Measurements from ENCODE around the gene UBE2J2. TPM values are rescaled to one million over a fixed set of nuclear protein-coding genes. Genes with fewer than 3 reads are reported as not detected.

Gene UBE2J2
- total and polyA plus RNA-seq, 2 experiments from 2014 or later, result 47.1 to 70.2 TPM

GRCh38 chr1:1206966-1207531 is 66.6 kb downstream of the UBE2J2 start:
- no peak overlapping the region for H2AFZ ChIP-seq
- no peaks in the 10 kb centered on the region; the same call in 2 of the 3 replicates for H3K9me3 Mint-ChIP-seq
- H3K79me2 ChIP-seq (replicated peaks; ENCODE audit: insufficient read depth), result no peaks in the 10 kb centered on the region
- peaks cover 7% of the 10 kb centered on the region for H3K27me3 Mint-ChIP-seq (ENCODE audit: insufficient read depth, low read depth, poor library complexity)
- ATAC-seq, result peak; percentile 4
- no peaks in the 10 kb centered on the region for H3K4me1 Mint-ChIP-seq
- TF ChIP-seq CTCF (conservative IDR thresholded peaks at IDR 0.05; ENCODE audit: low read depth in 2 of 2), result peak; percentile 10 to 32; a peak in 2 of 4 replicates
- no peak for TF ChIP-seq ZNF114 (CRISPR knock-in tag; IDR thresholded peaks at IDR 0.05)
- H3K36me3 Mint-ChIP-seq (ENCODE audit: low read depth), result no peaks in the 10 kb centered on the region
- peak overlapping the region; percentile 52; the same call in 1 of the 2 replicates for H3K4me3 ChIP-seq
- H3K4me3 Mint-ChIP-seq, result peak overlapping the region; percentile 56
- no peaks in the 10 kb centered on the region for H3F3A ChIP-seq (replicated peaks; ENCODE audit: low read depth)
- no peaks in the 10 kb centered on the region for H3K9me2 ChIP-seq (ENCODE audit: insufficient read depth)
- DNase-seq (ENCODE audit: low spot score), result peak; percentile 31
- H3K36me3 ChIP-seq (ENCODE audit: insufficient read depth), result no peaks in the 10 kb centered on the region
- no peaks in the 10 kb centered on the region for H3K4me1 ChIP-seq (ENCODE audit: insufficient read depth)
- peaks cover 13% of the 10 kb centered on the region; the same call in 1 of the 2 replicates for H3K27me3 ChIP-seq (ENCODE audit: insufficient read depth)
- no peak overlapping the region for H3K27ac Mint-ChIP-seq
- H3K27ac ChIP-seq (ENCODE audit: low read depth), result no peak overlapping the region
- H4K20me1 ChIP-seq (replicated peaks; ENCODE audit: insufficient read depth), result no peaks in the 10 kb centered on the region
- H3K4me2 ChIP-seq, result peak overlapping the region; percentile 76; the same call in 1 of the 2 replicates

GRCh38 chr1:1206376-1206965 is 67.2 kb downstream of the UBE2J2 start, which contains the start of gene TNFRSF18:
TNFRSF18 (minus strand) TSS chr1:1206592; CDS start chr1:1206571, 21 bp downstream.
- Mint-ChIP-seq H3K9me3 (no peaks in the 10 kb centered on the region; the same call in 2 of the 3 replicates), H3K36me3 (ENCODE audit: low read depth) (no peaks in the 10 kb centered on the region), H3K4me1 (no peaks in the 10 kb centered on the region), H3K4me3 (peak within 1 kb of the TSS; percentile 56), H3K27me3 (ENCODE audit: insufficient read depth, low read depth, poor library complexity) (peaks cover 7% of the 10 kb centered on the region), H3K27ac (no peak within 1 kb of the TSS)
- Histone ChIP-seq H3K79me2 (replicated peaks; ENCODE audit: insufficient read depth) (no peaks in the 10 kb centered on the region), H3F3A (replicated peaks; ENCODE audit: low read depth) (no peaks in the 10 kb centered on the region), H3K4me2 (peak within 1 kb of the TSS; percentile 76), H3K4me1 (ENCODE audit: insufficient read depth) (no peaks in the 10 kb centered on the region), H4K20me1 (replicated peaks; ENCODE audit: insufficient read depth) (no peaks in the 10 kb centered on the region), H3K4me3 (peak within 1 kb of the TSS; percentile 52), H3K27ac (ENCODE audit: low read depth) (no peak within 1 kb of the TSS), H3K36me3 (ENCODE audit: insufficient read depth) (no peaks in the 10 kb centered on the region), H3K27me3 (ENCODE audit: insufficient read depth) (peaks cover 13% of the 10 kb centered on the region; the same call in 1 of the 2 replicates), H2AFZ (peak within 1 kb of the TSS; percentile 56), H3K9me2 (ENCODE audit: insufficient read depth) (no peaks in the 10 kb centered on the region)
- ATAC-seq (peak; percentile 67), DNase-seq (ENCODE audit: low spot score) (peak; percentile 68)
- TF ChIP-seq JUNB (IDR thresholded peaks at IDR 0.05; ENCODE audit: unreplicated experiment), result no peak
- no peak for TF ChIP-seq ZNF462 (CRISPR knock-in tag; IDR thresholded peaks at IDR 0.05)
- no peak for TF ChIP-seq NANOG (IDR thresholded peaks at IDR 0.05; ENCODE audit: borderline replicate concordance)
- no peak for TF ChIP-seq REST (IDR thresholded peaks at IDR 0.05; ENCODE audit: unreplicated experiment)
- TF ChIP-seq STAT1 (IDR thresholded peaks at IDR 0.05; ENCODE audit: unreplicated experiment), result no peak
- no peak for TF ChIP-seq ETS1 (IDR thresholded peaks at IDR 0.05)

All from GM23338 (cell line).